Left lobe of liver (tissue), 2 donors: ENCODE measurements around the gene EYS. TPM values are rescaled to one million over a fixed set of nuclear protein-coding genes. Genes with fewer than 3 reads are reported as not detected.
"Not testable (repeated sequence)": the region's sequence is repeated elsewhere in the genome, so short reads cannot be mapped to it uniquely, and the experiment has no call there.

Experiments
- ATAC-seq: fragments of 200-7000 bp; cut with Tn5 transposase; one replicate; pipeline ENCODE4 v1.9.1; 2020; ENCODE audit warnings: mild to moderate bottlenecking, moderate library complexity
- DNase-seq: peaks from one replicate; pipeline ENCODE4 v3.0.0-alpha.2; 2020; ENCODE audit warnings: low spot score
- total RNA-seq: library from RNA; stranded (reverse); gene quantifications from one replicate; pipeline ENCODE4 v1.2.1, GENCODE V29; 2021
- donor health status: DM: no; HTN: no; CAD: no; lungs with moderate emphysema.
- donor health status: DM: no; HTN: yes; CAD: no.

EYS gene
- total RNA-seq, 1 donor from 2014 or later = 1.3 TPM

DNA sequence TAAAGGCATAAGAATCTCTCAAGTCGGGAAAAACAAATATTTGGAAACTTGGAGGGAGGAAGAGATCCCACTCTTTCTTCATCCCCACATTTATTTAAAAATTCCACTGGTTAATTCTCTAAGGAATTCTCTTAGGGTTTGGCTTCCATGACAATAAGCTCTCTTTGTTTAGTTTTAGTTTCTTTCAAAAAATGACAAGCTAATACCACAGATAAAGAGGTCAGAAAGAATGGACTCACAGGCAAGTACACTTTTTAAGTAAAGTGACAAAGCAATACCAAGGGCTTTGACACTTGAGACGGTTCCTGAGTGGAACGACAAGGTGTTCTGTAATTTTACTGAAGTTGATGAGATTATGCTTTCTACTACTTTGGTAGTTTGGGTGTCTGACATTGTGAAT is 1199.4 kb downstream of the EYS start:
- ATAC-seq = no peak
- DNase-seq = no peak

DNA sequence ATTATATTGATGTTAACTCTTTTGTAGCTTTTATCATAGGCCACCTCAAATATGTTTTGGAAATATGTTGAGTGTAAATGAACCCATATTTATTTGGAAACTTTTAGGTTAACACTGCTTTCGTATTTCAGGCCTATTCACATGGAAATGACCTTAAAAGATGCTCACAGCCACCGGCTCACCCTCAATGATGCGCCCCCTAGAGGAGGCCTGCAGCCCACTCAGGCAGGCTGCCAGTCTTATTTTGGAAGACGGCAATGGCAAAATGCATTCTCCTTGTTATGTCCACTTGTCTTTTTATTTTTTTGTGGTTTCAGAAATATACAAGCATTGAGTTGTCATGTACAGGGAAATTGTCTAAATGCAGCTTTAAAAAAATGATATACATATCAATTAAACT is 1201.7 kb downstream of the EYS start:
- ATAC-seq (no peak), DNase-seq (no peak)

DNA sequence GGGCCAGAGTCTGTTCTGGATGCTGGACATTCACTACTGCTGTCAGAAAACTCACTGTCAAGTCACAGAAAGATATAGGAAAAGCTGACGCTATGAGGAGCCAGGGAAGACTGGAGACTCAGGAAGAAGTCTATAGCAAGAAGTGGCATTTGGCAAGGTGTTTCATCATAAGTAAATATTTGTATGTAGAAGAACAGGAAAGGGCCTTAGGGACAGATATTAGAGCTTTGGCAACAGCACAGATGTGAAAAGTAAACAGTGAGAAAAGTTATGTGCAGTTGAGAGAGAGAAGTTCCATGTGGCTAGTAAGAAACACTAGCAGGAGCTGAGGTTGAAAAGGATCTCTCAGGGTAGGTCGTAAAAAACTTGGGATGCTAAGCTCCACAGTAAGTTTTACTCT is 1202.5 kb downstream of the EYS start:
- ATAC-seq (no peak), DNase-seq (no peak)

DNA sequence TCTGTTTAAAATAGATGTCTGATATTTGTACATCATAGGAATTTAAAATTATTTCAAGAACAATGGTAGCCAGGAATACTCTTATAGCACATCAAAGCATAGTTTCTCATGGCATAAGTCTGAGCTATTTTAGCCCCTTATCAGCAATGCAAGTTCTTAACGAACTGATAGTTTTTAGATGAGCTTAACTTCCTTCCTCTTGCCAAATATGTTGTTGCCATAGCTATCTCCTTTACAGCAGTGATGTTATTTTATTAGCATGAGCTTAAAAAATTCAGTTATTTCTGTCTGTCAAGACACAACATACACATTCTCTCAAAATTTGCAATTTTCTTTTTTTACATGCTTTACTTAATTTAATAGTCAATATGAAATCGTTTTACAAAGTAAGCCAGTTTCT is 1204.2 kb downstream of the EYS start:
- ATAC-seq = no peak
- DNase-seq = no peak

DNA sequence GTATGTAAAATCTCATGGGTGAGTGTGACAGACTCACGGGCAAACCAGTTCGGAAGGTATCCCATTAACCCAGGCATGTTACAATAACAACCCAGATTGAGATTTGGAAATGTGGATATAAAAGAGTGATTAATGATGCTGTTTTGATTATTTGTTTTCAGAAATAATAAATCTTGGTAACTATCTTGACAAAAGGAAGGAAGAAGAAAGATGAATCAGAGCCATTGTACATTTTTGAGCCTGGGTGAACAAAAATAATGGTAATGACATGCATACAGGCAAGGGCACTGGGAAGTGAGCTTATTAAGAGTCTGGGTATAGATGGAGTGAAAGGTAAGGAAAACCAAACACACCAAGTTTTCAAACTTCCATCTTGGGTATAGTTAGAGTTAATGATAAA is 1209.4 kb downstream of the EYS start:
- no peak for ATAC-seq
- DNase-seq = no peak

DNA sequence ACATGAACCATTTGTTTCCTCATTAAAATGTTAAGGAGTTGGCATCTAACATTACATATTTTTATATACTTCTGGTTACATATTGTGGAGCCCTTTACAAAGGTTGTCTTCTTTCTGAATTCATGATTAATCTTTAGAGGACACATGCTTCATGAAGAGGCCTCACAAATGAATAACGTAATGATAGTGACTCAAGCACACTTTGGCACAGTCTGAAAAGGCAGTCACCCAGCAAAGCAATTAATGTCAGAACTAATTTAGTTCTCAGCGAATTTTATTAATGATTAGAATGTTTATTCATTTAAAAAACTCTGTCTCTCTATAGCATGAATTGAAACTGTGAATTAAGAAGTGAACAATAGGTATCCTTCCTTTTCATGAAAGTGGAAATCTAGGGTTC is 1217.3 kb downstream of the EYS start:
- DNase-seq (no peak), ATAC-seq (no peak)

DNA sequence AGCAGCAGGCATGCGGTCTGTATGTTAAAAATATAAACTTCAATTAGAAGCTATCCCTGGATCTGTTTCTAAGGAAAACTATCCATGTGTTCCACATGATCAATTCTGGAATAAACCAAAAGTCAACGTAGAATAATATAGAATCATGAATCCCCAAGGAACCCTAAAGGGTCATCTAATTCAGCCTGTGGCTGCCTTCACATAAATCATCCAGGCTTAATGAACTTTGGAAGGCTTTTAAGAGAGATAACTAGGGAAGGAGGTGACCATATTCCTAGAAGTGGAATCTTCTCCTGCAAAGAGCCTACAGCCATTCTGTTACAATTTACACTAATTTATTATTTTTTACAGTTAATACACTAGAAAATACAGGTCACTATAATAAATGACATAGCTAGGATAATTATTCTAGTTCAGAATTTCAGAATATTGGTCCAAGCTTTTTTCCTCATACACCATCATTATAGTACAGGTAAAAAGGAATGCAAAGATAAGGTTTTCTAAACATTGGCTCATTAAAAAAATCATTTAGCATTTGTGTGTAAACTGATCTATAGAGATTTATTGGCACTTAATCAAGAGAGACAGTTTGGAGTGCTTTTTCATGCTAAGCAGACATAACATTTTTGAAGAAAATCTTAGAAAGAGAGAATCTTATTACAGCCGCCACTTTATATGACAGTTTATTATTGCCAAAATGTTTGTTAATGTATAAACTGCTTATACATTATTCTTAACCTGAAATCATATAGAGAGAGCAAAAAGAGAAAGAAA is 1220.3 kb downstream of the EYS start:
- ATAC-seq (no peak), DNase-seq (no peak)

DNA sequence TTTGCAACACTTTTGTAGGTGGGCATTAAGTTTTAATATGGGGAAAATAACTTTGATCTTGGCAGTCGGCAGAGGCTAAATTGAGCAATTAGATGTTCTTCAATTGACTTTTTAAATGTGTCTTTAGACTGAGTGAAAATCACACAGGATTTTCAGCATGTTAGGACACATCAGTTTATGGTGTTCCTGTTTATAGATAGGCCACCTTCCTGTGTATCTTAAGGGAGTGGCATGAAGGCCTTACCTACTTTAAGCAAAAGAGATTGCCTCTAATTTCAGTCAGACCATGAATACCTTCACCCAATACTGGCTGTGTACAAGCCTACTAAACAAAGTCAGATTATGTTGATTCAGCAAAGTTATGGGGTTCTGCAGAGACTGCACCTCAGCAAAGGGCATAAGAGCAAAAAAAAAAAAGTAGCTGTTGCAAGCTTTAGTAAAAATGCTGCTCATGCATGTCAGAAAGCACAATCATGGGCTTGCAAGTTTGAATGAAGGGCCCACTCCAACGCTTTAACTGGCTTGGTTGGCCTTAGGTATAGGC is 1223.0 kb downstream of the EYS start:
- ATAC-seq (no peak), DNase-seq (no peak)

DNA sequence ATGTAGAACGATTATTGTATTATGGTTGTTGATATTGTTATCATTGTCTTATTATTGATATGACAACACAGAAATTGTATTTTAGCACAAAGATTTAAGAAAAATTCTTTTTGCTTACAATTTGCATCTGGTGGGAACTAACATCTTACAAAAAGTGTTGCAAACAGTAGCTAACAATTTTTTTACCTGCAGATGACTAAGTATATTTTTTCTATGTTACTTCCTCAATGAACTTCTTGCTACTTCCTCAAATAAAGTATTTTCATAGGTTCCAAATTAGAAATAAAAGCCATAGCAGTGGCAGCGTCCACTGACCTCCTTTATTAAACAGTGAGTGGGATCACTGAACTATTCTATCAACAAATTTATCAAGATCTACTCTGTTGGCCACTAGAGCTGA is 1224.4 kb downstream of the EYS start:
- DNase-seq (no peak), ATAC-seq (no peak)

DNA sequence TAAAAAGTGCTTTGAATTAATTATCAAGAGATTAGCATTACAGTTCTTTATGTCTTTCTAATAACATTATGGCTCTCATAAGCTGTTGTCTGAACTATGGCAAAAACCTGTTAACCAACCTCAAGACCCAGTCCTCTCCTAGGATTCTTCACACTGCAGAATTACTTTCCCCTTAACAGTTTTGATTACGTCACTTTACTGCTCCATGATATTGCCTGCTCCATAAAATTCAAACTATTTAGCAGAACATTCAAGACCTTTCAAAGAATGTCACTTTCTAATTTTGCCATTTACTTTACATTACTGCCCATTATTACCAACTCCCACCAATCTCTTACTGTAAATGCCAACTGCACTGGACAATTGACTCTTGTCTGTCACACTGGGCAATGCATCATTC is 1227.9 kb downstream of the EYS start:
- ATAC-seq = no peak

DNA sequence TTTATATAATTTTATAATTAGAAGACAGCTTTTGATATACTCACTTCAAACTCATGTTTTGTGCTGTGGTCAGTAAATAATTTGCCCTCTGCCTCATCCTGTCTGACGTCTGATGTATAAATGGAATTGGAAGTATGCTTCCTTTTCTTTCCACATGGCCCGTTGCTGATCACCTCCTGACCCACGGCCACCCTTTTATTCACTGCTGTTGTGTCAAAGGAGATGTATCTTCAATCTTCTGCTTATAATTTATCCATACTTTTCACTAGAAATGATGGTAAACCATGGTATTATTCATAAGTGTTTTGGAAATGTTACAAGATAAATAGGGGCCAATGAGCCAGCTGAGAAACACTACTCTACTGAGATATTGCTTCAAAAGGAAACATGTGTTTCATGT is 1229.6 kb downstream of the EYS start:
- DNase-seq (no peak), ATAC-seq (no peak)

More for the DNA sequence above, 1227.9 kb downstream of the EYS start:
- DNase-seq = no peak

DNA sequence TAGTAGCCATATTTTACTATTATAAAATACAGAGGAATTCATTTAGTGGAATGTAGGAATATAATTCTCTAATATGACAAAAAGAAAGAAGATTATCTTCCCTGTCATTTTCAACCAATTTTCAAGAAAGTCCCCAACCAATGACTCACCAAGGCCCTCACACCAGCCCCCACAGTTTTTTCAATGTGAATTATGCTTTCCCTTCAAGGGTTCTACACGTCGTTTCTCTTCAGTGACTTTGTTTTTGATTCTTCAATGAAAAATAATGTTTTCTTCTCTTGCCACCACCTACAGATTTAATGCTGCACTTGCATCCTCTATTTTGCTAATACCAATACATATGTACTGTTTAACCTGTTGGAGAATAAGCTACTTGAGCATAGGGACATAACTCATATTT is 1230.1 kb downstream of the EYS start:
- ATAC-seq (no peak), DNase-seq (no peak)

DNA sequence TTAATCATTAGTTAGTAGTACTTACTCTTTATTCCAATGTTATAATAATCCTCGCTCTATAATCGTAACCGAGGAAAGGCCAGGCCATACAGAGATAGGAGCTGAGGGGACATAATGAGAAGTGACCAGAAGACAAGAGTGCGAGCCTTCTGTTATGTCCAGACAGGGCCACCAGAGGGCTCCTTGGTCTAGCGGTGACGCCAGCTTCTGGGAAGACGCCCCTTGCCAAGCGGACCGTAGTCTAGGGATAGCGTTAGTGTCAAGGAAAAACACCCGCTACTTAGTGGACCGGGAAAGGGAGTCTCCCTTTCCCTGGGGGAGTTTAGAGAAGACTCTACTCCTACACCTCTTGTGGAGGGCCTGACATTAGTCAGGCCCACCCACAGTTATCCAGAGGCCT is 1237.6 kb downstream of the EYS start:
- not testable (repeated sequence) for ATAC-seq, DNase-seq

DNA sequence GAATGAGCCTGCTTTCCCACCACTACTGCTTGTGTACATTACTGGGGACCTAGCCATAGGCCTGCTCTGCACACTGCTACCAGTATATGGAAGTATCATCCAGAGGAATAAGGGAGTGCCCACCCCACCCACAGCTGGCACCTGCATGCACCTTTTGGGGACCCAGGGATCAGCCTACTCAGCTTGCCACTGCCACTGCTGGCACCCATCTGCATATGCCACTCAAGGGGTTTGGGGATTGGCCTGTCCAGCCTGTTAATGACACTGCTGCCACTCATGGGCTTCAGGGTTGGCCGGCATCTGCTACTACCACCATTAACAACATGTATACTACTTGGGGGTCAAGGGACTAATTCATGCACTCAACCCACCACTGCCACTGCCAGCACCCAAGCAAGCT is 1239.4 kb downstream of the EYS start:
- DNase-seq (no peak), ATAC-seq (no peak)

DNA sequence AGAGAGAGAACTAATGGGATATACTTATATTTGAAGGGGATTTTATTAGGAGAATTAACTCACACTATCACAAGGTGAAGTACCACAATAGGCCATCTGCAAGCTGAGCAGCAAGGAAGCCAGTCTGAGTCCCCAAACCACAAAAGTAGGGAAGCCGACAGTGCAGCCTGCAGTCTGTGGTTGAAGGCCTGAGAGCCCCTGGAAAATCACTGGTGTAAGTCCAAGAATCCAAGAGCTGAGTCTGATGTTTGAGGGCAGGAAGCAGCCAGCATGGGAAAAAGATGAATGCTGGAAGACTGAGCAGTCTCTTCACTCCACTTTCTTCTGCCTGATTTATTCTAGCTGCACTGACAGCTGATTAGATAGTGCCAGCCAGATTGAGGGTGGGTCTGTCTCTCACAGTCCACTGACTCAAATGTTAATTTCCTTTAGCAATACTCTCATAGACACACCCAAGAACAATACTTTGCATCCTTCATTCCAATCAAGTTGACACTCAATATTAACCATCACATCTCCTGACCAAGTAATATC is 1247.5 kb downstream of the EYS start:
- DNase-seq (no peak), ATAC-seq (no peak)

DNA sequence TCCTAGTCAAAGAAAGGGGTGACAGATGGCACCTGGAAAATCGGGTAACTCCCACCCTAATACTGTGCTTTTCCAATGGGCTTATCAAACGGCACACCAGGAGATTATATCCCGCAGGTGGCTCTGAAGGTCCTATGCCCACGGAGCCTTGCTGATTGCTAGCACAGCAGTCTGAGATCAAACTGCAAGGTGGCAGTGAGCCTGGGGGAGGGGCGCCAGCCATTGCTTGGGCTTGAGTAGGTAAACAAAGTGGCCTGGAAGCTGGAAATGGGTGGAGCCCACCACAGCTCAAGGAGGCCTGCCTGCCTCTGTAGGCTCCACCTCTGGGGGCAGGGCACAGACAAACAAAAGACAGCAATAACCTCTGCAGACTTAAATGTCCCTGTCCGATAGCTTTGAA is 1258.9 kb downstream of the EYS start:
- not testable (repeated sequence) for DNase-seq, ATAC-seq

DNA sequence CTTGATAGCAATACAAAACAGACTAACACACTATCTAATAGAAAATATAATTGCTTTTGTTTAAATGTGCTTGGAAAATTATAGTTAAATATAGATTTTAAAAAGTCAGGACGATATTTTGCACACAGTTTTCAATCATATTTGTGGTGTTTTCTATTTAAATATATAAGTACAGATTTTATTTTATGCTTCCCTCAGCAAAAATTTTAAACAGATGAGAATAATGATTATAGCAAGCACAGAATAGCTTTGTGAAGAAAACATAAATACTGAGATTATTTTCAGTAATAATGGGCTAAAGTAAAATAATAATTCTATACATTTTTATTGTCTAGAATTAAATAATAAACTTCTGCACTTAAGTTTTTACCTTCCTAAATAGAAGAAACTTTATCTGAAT is 1262.0 kb downstream of the EYS start:
- ATAC-seq = no peak
- no peak for DNase-seq

DNA sequence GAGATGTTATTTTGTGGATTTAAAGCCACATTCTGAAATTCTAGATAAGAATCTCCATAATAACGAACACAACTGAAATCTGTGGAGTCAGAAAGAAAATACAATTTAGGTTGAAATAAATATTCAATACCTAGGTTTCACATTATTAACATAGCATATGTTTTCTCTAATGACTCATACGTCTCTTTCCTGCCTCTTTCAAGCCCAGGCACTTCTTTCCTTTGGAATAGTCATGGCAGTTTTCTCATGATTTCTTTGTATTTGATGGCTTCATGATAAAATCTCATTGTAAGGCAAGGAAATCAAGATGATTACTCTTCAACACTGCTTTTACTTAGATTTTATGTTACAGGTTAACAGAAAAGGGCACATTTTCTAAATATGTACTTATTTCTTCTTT is 1267.8 kb downstream of the EYS start:
- ATAC-seq (no peak), DNase-seq (no peak)

DNA sequence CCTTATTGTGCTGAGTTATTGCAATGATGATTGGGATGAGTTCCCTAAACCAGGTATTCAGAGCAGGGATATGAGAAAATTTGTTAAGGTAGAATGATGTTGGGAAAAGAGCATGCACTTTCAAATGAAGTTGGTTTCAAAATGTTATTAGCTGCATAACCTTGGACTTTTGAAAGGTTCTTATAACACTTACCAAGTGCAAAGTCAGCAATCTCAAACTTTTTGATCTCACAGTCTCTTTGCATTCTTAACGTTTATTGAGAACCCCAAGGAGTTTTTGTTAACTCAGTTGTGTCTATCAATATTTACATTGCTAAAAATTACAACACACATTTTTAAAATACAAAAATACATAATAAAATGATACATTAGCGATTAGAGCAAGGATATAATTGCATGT is 1269.0 kb downstream of the EYS start:
- ATAC-seq (no peak), DNase-seq (no peak)

DNA sequence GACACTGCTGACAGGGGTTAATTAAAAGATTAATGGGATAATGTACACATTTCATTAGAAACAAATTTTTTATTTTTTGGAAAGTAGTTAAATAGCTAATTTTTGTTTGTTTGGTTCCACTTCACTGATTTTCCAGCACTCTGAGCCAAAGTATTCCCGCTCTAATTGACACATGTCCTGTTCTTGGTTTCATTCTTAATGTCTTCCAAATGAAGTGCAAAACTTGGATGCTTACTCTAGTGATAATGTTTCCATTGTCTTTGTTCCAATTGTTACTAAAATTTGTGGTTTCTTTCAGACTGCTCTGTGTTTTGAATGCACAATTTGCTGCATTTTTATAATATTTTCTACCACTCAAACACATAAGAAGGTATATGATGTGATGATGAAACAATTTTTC is 1277.1 kb downstream of the EYS start:
- ATAC-seq = no peak
- DNase-seq = no peak

DNA sequence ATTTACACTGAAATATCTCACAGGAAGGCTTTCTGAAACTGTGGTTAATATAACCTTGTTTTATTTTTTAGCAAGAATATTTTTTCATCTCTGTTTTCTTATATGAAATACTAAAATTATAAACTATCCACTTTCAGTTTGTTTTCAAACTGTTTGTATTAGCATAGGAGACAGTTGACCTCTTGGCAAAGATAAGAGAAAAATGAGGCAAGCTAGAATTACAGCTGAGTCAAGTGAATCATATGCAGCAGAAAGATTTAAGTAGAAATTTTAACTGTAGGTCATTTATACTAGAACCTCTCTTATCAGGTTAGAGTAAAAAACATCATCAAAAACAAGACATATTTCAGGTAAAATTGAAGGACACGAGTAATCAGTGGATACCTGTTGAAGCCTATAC is 1278.8 kb downstream of the EYS start:
- ATAC-seq (no peak), DNase-seq (no peak)

DNA sequence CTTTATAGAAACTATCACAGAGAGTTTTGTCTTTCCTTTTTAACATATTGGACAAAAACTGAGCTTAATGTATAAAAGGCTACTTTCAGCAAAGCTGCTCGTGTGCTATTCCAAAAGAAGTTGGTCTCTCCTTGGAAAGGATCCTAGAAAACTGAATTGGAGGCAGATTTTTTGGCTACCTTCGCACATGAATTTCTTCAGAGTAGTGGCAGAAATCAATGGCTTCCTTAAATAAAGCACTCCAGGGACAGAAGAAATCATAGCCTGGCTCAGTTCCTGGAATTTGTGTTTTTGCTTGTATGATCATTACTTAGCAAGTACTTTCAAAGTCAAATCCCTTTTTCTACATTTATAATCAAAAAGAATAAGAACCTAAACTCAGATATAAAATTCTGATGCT is 1291.1 kb downstream of the EYS start:
- DNase-seq = no peak
- no peak for ATAC-seq

DNA sequence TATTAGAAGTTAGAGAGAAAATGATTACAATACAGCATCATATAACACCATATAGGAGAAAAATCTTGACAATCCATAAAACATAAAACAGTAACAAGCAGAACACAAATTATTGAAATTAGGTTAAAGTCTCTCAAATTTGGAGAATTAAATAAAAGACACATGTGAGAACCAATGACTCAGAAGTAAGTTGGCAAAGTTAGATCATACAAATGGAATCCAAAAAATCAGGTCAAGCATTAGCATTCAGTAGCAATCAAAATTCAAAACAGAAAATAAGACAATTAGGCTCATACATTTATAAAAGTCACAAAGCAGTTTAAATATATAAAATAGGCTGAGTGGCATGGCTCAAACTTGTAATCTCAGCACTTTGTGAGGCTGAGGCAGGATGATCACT is 1295.8 kb downstream of the EYS start:
- DNase-seq (no peak), ATAC-seq (no peak)
